ELF-1 (cell line): Measurements from ENCODE around the gene SMCO2.

Experiments
- DNase-seq: peaks from one replicate; pipeline ENCODE4 v3.0.0-alpha.2; 2016; ENCODE audit warnings: low read depth, low spot score

Gene SMCO2

GRCh38 chr12:27446436-27446835, at the start of gene SMCO2:
Gene SMCO2 (plus strand): TSS chr12:27446736. CDS start chr12:27470632, 23,896 bp downstream.
- DNase-seq: no peak

DNA sequence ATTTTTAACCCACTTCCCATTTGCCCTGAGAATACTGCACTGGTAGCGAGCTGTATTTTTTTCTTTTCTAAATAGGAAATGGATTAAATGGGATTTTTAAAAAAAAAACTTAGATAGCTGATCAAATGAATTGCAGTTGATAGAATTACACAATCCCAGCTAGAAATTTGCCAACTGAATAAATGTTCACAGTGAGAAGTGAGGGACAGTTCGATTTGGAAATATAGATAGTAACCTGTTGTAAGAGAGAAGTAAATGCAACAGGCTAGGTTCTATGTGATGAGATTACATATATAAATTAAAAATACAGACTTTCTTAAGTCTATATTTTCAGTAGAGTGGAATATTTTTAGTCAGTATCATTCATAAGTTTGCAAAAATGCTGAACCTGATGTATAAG, 48.1 kb upstream of the SMCO2 start:
- DNase-seq: no peak

DNA sequence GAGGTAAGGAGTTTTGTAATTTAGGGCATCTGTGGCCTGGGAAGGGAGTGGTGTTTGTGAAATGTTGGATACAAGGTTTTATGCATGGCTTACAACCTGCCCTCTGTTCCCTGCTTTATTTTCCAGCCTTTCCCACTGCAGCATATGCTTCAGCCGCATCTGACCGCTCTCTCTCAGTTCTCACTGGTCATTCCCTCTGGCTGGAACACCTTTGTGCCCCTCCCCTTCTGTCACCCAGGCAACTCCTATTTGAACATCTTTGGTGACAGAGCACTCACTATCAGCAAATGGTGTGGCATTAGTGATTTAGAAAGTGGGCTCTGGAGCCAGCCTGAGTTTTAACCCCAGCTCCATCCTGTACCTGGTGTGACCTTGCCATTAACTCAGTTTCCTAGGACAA, 47.5 kb upstream of the SMCO2 start:
- DNase-seq: no peak

GRCh38 chr12:27400856-27401354, 45.6 kb upstream of the SMCO2 start:
- no peak for DNase-seq

- DNase-seq: no peak
Observed at GRCh38 chr12:27412047-27412446, 34.5 kb upstream of the SMCO2 start.

GRCh38 chr12:27422697-27423096, 23.8 kb upstream of the SMCO2 start:
- no peak for DNase-seq

- DNase-seq: peak; percentile 15
Observed at GRCh38 chr12:27424631-27425230, 21.8 kb upstream of the SMCO2 start.

DNA sequence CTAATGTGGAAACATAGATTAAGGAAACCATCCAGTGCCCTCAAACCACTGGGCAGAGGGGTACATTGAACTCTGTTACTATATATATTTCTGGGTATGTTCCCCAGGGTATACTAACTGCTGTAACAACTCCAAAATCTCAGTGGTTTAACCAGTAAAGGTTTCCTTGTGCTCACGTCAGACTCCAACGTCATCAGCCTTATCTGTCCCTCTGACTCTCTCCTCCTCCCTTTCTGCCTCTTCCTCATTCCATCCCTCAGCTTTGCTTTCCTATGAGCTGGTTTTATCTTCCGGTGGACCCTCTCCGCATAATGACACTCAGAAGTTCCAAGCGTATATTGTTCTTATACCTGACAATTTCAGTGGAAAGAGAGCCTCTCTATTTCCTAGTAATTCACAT, 21.2 kb upstream of the SMCO2 start:
- no peak for DNase-seq

DNA sequence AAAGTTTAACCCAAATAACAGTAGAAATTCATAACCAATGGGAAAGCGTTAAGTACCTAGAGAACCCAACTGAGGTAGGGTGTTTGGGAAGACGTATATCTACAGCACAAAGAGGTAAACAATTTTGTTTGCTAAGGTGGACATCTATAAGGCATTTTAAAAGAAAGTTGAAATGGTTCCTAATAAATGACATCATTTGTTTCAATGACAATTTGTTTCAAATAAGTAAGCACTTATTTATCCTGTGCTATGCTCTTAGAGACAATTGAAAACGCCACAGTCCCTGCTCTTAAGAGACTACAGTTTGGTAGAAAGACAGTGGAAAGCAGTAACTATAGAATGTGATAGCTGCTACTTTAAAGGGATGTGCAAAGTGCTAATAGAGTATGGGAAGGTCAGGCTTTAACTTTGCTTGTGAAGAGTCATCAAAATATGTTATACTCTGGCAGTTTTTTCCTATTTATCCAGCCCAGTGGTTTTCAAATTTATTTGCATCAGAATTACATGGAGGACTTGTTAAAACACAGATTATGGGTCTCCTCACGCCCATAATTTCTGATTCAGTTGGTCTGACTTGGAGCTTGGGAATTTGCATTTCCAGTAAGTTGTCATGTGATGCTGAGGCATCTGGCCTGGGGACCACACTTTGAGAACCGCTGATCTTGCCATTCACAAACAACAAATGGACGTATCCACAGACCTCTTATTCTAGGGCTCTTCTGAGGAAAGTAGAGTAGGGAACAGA, 19.6 kb upstream of the SMCO2 start:
- no peak for DNase-seq

DNA sequence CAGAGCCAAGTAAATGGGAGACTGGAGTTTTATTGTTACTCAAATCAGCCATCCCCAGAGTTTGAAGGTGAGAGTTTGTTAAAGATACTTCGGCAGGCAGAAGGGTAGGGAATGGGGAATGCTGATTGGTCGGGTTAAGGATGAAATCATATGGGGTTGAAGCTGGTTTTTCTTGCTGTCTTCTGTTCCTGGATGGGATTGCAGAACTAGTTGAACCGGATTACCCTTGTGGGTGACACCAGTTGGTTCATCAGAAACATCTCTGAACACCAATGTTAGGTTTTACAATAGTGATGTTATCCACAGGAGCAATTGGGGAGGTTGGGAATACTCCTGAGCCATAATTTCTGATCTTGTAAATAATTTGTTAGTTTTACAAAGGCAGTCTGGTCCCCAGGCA, 18.7 kb upstream of the SMCO2 start:
- DNase-seq: peak; percentile 41

- DNase-seq: peak; percentile 11
Observed at GRCh38 chr12:27428466-27428865, 18.1 kb upstream of the SMCO2 start.

DNA sequence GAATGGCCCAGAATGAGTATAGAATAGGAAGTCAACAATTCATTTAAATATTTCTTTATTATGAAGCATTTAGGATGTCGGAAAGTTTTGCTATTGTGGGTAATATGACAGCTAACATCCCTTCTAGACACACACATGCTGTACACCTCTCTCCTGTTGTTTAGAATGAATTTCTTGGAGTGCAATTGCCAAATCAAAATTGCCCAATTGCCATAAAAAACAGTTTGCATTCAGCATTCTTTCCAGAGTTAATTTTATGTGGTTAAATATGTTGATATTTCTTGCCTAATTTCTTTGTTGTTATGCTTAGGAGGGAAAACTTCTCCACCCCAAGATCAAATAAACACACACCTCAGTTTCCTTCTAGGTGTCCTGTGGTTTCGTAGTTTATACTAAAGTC, 16.9 kb upstream of the SMCO2 start:
- no peak for DNase-seq

DNA sequence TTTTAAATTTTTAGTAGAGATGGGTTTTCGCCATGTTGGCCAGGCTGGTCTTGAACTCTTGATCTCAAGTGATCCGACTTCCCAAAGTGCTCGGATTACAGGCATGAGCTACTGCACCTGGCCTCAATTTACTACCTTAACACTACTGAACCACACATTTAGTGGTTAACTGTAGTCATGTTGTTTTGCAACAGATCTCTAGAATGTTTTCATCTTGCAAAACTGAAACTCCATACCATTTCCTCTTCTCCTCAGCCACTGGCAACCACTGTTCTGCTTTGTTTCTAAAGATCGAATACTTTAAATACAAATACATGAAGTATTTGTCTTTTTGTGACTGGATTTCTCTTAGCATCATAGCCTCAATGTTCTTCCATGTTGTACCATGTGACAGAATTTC, 15.4 kb upstream of the SMCO2 start:
- DNase-seq: no peak

- DNase-seq: peak; percentile 18
Observed at GRCh38 chr12:27434673-27435565, 11.6 kb upstream of the SMCO2 start.

DNA sequence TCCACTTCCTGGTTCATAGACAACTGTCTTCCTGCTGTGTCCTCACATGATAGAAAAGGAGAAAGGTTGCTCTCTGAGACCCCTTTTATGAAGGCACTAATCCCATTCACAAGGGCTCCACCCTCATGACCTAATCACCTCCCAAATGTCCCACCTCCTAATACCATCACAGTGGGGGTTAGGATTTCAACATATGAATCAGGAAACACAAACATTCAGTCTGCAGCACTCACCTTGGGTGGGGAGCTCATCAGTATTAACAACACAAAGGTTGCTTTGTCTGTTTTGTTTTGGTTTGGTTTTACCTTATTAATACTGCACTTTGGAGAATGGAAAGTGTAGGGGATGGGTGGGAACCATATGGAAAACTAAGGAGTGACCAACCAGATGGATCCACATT, 10.5 kb upstream of the SMCO2 start:
- DNase-seq: peak; percentile 76

DNA sequence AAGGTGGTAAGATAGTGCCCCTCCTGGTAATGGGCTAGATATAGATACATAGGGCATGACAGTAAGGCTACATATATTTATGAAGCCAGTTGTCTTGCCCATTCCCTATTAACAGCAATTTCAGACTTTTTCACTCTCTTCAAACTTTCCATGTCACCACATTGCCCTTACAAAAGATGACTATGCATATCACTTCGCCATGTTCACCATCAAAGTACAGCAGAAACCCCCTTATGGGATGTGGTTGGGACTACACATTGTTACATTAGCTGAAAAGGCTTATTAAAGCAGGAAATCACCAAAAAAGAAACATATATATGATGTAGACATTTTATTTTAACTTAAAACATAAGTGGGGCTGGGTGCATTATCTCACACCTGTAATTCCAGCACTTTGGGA, 9.8 kb upstream of the SMCO2 start:
- DNase-seq: no peak

DNA sequence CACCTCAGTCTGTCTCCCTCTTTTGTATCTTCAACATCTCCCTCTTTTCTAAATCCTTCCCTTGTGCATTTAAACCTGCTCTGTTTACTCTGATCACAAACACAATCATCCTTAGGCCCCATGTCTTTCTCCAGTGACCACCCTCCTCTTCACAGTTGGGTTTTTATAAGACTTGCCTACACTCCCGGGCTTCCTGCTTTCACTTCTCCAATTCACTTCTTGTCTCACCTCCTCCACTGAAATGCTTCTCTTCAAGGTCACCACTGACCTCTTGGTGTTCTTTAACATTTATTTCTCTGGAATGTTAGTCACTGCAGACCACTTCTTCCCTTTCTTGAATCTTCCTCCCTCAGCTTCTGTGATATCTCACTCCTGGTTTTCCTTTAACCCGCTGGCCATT, 8.7 kb upstream of the SMCO2 start:
- DNase-seq: no peak

DNA sequence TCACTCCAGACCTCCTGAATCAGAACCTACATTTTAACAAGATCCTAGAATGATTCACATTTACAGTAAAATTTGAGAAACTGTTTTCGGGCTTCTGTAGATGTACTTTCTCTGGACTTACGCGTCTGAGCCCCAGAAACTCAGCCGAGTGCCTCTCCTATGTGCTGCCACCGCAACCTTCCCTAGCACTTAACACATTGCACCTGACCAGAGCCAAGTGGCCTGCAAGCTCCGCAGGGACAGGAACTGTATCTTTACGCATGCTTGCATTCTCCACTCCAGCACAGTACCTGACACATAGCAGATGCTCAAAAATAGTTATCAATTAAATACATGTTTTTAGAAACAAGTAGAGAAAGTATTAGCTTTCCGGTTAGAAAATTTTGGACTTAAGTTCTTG, 1.2 kb downstream of the SMCO2 start:
- no peak for DNase-seq

DNA sequence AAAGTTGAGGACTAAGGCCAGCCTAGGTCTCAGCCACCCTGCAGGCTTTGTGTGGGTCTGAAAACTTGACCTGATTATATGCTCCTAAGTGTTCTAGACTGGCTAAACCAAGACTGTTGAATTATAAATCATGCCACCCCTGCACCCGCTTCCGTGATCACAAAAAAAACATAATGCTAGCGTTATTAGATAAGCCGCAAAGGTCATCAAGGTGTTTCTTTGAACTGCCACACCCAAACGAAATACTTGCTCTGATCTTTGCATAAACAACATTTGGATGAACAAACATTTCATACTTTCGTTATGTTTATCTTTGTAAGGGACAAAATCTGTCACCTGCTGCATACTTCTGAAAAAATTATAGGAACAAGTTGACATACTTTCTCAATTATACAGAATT, 2.5 kb downstream of the SMCO2 start:
- DNase-seq: no peak

GRCh38 chr12:27449893-27450534, 3.5 kb downstream of the SMCO2 start:
- DNase-seq: no peak

GRCh38 chr12:27451036-27451825, 4.7 kb downstream of the SMCO2 start:
- DNase-seq: no peak
